Stimulated activated CD4-positive, alpha-beta T cell treated with anti-CD3 and anti-CD28 coated beads, Interleukin-15, amount 100 ng/mL, for 24 hours (primary cell): Measurements from ENCODE around the gene SCAI.
"Not testable (repeated sequence)": the region's sequence is repeated elsewhere in the genome, so short reads cannot be mapped to it uniquely, and the experiment has no call there.

Experiments used
- DNase-seq: peaks from one replicate; pipeline ENCODE4 v3.0.0-alpha.2; 2020

The SCAI gene

DNA sequence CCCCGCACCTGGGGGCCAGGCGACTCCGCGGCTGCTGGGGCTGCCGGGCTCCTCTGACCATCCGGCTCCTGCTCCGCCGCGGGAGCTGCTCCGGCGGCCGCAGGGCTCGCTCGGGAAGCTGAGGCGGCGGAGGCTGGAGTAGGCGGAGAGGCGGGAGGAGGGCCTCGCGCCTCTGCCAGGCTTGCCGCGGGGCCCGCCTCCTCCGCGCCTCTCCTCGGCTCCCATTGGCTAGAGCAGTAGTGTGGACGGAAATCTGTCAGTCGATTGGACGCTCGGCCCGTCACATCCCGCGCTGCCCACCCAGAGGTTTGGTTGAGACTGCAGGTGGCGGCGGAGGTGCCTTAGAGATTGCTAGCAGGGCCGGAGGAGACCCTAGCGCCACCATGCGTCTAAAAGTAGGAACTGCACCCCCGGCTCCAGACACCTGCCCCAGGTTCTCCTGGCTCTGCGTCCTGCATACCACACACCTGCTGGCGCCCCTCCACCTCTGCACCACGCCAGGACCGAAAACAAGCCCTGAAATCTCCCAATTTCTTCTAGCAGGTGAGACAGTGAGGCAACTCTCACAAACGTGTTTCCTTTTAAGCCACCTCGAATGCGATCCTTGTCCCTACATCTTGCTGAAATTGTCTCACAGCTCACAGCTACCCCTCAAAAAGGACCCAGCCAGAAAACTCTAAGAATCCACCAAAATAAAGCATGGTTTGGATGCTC lies at the start of gene SCAI:
Gene SCAI, minus strand, starts transcription at position 152 of the 714 bp plus-strand sequence. Its CDS starts 91 bp downstream, at position 61.
- peak; percentile 99 for DNase-seq

DNA sequence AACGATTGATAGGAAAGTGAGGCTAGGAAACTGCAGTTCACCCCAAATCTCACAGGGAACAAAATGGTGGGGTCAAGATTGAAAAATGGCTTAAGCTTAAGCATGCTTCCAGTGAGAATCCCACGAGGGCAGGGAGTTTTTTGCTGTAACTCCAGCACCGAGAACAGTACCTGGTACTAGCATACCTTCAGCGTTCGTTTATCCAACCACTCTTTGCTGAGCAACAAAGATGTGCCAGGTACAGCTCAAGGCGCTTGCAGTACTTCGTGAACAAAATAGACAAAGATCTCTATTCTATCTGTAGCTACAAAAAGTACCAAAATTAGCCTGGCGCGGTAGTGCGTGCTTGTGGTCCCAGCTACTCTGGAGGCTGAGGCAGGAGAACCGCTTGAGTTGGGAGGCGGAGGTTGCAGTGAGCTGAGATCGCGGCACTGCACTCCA lies 47.1 kb upstream of the SCAI start:
- peak; percentile 39 for DNase-seq

DNA sequence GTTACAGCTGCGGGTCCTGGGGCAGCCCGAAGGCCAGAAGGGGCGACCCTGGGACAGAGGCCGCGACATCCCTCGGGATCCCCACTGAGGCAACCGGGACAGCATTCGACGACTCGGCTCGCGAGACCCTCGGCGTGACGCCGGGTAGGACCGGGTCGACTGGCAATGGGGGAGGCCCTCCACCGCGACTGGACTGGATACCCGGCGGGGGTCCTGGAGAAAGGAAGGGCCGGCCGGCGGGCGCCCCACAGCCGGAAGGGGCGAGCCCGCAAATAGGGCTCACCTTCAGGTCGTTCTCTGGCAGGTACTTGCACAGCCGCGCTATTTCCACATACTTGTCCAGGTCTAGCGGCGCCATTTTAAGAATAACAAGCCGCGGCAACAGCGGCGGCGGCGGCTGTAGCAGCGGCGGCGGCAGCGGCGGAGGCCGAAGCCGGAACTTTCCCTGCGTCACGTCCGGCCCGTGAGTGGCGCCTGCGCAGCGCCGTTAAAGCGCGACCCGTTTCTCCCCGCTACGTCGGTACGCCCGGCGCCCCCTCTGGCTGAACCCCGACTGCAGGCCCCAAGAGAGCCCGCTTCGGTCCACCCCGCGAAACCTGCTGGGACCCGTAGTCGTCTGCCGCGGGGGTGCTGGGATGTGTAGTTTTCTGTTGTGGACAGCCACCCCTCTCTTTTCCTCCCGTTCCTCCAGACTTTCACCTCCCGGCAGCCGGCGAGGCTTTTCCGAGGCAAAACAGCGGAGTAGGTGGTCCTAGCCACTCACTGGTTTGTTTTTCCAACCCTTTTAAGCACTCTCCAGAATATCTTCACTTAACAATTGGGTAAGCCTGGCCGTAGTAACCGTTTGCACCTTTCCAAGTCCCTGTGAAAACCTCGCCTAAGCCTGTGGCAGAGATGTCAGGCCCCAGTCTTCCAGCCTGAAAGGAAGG lies 46.3 kb upstream of the SCAI start, which contains the start of gene PPP6C:
Gene PPP6C, minus strand, starts transcription at position 443 of the 929 bp plus-strand sequence. Its CDS starts 85 bp downstream, at position 358.
- peak; percentile 99 for DNase-seq

DNA sequence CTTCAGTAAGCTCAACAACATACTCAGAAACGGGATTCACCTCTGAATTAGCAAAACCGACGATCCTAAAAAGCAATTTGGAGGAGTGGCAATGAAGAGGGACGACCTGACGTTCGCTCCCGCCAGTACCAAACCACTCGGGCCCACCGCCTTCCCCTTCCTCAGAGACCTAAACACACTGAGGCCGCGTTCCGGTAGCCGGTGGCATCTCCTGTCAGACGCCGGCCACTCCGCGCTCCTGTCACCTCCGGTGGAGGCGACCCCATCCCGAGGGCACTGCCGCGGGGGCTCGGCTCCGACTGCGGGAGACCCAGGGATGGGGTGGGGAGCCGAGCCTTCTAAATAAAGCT lies 45.7 kb upstream of the SCAI start:
- DNase-seq: peak; percentile 56

DNA sequence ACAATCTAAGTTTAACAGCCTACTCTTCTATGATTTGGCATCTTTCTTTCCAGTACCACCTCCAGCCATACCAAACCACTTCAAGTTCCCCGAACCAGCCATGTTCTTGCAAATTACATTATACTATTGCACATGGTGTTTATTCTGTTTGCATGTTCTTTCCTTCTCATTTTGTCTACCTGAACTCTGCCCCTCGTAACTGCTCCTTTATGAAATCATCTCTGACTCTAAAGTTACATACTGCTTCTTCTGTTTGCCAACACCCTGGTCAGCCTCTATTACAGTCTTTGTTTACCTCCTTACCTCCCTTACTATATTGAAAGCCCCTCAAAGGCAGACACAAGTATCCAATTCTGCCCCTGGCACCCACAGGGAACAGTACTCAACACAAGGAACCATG lies 40.2 kb upstream of the SCAI start:
- no peak for DNase-seq

DNA sequence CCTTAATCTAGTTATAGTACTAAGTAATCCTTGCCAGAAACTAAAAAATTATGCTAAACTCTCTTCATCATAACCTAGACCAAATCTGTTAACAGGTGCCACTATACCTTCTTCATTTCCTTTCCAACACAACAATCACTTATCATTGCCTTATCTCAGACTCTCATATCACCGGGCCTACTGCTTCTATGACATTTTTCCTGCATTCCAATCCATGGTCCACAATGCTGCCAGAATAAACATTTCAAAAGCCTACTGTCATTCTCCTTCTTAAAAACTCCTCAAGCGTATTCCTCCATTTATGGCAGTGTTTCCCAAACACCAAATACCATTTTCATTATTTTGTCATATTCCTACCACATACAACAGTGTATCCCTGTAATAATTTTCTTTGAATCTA lies 39.7 kb upstream of the SCAI start:
- no peak for DNase-seq

DNA sequence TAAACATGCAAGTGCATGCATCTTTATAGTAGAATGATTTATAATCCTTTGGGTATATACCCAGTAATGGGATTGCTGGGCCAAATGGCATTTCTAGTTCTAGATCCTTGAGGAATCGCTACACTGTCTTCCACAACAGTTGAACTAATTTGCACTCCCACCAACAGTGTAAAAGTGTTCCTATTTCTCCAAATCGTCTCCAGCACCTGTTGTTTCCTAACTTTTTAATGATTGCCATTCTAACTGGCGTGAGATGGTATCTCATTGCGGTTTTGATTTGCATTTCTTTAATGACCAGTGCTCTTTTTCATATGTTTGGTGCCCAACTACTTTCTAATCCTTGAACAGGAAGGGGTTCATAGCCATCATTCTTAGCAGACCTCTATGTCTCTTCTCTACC lies 38.4 kb upstream of the SCAI start:
- DNase-seq: not testable (repeated sequence)

DNA sequence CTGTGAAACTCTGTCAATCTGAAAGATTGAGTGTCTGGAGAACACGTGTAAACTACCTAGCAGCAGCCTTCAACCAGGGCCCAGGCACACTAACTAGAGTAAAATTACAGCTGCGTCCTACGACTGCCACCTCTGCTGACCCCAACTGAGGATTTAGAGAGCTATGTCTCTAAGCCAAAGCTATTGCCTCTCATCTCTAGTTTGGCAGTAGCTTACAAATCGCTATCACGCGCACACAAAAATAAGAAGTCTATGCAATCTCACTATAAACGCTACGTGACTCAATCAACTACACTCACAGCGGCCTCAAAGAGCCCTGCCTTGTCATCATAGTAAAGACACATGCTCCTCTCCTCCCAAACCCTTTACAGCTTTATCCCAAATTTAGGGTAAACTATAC lies 37.5 kb upstream of the SCAI start:
- DNase-seq: no peak

DNA sequence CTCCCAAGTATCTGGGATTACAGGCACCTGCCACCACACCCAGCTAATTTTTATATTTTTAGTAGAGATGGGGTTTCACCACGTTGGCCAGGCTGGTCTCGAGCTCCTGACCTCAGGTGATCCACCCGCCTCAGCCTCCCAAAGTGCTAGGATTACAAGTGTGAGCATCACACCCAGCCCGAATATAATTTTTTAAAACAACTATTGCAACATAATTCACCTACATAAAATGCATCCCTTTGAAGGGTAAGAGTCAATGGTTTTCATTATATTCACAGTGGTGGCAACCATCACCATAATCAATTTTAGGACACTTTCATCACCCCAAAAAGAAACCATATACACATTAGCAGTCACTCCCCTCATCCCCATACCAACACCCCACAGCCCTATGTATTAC lies 36.4 kb upstream of the SCAI start:
- not testable (repeated sequence) for DNase-seq

DNA sequence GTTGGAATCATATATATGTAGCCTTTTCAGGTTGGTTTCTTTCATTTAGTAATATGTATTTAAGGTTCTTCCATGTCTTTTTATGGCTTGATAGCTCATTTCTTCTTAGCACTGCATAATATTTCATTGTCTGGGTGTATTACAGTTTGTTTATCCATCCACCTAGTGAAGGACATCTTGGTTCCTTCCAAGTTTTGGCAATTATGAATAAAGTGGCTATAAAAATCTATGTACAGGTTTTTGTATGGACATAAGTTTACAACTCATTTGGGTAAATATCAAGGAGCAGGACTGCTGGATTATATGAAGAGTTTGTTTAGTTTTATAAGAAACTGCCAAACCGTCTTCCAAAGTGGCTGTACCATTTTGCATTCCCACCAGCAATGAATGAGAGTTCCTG lies 34.6 kb upstream of the SCAI start:
- no peak for DNase-seq

DNA sequence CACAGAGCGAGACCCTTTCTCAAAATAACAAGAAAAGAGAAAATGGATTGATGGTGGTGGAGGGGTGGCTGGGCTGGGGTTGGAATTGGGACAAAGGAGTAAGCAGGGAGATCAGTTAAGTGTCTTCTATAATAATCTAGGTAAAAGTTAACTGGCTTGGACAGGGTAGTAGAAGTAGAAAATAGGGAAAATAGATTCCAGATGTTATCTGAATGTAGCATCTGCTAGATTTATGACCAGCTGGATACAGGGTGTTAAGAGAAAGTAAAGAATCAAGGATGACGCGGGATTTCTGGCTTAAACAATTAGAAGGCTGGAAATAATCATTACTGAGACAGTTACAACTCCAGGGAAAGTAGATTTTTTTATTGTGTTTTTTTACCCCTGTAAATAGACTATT lies 33.3 kb upstream of the SCAI start:
- DNase-seq: no peak

DNA sequence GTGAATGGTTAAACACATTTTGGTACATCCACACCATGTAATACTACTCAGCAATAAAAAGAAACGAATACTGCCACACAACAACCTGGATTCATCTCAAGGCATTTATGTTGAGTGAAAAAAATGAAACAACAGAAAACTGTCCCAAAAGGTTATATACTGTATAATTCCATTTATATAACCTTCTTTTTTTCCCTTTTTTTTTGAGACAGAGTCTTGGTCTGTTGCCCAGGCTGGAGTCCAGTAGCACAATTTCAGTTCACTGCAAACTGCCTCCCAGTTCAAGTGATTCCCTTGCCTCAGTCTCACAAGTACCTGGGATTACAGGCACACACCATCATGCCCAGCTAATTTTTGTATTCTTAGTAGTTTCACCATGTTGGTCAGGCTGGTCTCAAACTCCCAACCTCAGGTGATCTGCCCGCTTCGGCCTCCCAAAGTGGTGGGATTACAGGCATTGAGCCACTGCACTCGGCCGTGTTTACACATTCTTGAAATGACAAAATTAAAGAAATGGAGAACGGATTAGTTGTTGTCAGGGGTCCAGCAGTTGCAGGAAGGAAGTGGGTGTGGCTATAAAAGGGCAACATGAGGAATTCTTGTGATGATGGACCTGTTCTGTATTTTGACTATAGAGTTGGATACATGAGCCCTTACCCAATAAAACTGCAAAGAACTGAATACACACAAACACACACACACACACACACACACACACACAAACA lies 28.9 kb upstream of the SCAI start:
- no peak for DNase-seq

DNA sequence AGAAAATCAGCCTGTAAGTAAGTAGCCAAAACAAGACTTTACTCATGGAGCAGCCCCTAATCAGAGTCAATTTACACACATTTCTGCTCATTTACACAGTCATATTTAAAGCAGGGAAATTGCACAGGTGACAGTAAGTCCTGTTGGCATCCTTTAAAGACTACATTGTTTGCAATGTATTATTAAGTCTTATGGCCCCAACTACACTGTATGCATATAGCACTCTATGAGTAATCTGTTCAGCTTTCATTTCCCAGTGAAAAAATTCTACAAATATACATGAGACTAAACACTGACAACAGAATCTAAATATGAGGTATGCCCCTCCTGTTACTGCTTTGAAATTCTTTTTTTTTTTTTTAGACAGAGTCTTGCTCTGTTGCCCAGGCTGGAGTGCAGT lies 26.6 kb upstream of the SCAI start:
- no peak for DNase-seq

DNA sequence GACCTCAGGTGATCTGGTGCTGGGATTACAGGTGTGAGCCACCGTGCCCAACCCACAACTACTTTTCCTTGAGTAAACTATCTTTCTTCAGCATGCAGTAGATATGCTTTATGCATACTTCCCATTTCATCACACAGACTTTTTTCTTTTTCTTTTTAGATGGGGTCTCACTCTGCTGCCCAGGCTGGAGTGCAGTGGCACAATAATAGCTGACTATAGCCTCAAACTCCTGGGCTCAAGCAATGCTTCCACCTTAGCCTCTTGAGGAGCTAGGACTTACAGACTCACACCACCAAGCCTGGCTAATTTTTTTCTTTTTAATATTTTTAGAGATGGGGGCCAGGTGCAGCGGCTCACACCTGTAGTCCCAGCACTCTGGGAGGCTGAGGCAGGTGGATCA lies 23.4 kb upstream of the SCAI start:
- no peak for DNase-seq

DNA sequence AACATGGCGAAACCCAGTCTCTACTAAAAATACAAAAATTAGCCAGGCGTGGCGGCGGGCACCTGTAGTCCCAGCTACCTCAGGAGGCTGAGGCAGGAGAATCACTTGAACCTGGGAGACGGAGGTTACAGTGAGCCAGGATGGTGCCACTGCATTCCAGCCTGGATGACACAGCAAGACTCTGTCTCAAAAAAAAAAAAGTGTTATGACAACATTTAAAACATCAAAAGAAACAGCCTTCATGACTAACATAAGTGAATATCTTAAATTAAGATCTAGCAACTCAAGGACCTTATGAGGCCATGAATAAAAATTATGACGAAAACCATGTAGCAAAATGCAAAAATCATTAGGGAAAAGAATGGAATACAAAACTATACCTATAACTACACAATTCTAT lies 19.6 kb upstream of the SCAI start:
- DNase-seq: not testable (repeated sequence)

DNA sequence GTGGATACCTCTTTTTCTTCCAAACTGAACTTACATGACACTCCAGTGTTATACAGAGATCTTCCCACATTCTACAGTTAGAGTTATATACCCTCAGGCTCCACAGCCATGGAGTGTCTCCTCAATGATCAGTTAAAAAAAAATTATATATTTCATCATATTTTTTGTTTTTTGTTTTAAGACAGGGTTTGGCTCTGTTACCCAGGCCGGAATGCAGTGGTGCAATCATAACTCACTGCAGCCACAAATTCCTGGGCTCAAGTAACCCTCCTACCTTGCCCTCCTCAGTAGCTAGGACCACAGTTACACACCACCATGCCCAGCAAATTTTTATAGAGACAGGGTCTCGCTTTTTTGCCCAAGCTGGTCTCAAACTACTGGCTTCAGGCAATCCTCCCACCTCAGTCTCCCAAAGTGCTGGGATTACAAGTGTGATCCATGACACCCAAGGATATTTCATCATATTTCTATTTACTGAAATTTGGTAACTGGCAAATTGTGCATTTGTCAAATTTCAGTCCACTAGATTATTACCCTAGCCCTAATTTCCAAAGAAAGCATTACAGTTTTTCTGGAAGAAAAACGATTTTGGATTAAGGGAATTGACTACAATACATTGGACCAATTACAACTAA lies 18.1 kb upstream of the SCAI start:
- no peak for DNase-seq

DNA sequence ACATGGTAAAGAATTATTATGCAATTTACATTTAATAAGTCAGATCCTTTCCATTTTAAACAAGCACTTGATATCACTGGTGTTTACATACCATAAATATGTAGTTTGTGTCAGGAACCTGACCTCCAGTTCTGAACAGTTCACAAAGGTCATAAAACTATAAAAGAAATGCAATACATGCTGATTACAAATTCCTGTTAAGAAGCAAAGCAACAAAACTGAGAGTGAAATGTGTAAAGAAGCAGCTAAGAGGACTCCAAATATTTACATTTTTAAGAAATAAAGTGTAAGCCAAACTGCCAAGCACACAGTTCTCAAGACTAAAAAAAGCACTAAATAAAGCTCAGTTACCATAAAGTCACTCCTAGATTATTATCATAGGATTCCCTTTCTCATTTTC lies 17.4 kb upstream of the SCAI start:
- no peak for DNase-seq

DNA sequence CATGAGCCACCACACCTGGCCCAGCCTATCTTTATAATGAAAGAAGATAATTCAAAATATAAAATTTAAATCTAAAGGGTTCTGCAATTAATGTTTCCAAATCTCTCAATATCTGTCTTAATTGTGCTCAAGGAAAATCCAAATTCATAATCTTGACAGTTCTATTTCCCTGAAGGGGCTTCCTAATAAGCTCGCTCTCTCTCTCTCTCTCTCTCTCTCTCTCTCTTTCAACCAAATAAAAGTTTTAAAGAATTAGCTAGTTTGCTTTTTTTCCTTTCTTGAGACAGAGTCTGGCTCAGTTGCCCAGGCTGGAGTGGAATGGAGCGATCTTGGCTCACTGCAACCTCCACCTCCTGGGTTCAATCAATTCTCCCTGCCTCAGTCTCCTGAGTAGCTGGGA lies 13.2 kb upstream of the SCAI start:
- DNase-seq: no peak

DNA sequence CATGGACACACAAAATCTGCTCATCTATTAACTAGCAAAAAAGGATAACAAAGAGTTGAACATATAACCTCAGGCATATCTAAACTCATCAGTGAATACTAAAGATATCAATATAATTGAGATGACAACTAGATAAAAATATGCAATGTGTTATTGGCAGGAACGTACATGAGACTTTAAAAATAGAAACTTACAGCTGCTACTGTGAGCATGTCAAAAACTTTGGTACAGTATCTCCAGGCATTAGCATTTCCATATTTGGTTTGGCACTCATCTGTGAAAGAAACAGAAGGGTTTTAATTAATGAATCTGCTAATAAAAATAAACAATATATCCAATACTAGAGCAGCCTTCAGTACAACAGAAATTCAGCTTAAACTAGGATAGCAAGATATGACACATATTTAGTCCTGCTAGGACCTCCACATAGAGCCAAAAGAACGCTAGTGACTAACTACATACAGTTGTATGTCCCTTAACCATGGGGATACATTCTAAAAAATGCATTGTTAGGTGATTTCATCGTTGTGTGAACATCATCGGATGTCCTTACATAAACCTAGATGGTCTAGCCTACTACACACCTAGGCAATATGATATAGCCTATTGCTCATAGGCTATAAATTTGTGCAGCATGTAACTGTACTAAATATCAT lies 10.5 kb upstream of the SCAI start:
- no peak for DNase-seq

DNA sequence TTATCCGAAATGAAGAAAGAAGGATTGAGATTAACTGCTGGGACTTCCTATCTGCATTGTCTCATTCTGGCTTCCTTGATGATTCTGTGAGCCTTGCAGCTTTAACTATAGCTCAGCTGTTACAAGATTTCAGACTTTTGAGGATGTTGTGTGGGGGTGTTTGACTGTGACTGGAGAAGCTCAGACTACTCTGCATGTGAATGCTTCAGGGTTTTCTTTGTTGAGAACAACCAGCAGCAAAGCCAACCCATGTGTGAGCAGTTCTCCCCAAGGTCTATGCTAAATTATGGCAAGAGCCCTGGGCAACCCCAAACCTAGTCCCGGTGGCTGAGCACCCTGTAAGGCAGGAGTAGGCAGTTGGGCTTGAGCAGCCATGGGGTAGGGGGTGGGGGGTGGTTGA lies 8.4 kb upstream of the SCAI start:
- DNase-seq: no peak

DNA sequence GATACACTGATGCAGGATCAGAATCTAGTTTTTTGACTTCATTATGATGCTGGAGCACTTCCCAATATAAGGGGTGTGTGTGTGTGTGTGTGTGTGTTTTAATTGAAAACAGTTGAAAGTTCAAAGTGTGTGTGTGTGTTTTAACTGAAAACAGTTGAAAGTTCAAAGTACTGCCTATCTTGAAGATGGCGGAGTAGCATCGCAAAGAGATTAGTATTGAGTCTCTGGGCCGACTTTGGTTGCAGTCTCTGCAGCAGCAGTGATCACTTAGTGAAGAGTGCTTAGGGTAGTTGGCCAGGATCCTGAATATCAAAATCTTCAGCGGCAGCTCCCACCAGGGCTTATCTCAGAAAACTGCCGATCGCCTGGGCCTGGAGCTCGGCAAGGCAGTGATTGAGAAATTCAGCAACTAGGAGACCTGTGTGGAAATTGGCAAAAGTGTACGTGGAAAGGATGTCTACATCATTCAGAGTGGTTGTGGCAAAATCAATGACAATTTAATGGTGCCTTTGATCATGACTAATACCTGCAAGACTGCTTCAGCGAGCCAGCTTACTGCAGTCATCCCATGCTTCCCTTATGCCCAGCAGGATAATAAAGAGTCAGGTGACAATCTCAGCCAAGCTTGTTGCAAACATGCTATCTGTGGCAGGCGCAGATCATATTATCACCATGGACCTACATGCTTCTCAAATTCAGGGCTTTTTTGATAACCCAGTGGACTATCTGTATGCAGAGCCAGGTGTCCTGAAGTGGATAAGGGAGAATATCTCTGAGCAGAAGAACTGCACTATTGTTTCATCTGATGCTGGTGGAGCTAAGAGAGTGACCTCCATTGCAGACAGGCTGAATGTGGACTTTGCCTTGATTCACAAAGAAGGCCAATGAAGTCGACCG lies 7.3 kb upstream of the SCAI start:
- no peak for DNase-seq
